GM19455 (cell line): ENCODE results near the gene CLPTM1.

ENCODE experiments used
- ATAC-seq: cut with Tn5 transposase; IDR thresholded peaks from one replicate; pipeline ENCODE4 v1.9.1; 2021; ENCODE audit not compliant: unreplicated experiment

Gene CLPTM1

DNA sequence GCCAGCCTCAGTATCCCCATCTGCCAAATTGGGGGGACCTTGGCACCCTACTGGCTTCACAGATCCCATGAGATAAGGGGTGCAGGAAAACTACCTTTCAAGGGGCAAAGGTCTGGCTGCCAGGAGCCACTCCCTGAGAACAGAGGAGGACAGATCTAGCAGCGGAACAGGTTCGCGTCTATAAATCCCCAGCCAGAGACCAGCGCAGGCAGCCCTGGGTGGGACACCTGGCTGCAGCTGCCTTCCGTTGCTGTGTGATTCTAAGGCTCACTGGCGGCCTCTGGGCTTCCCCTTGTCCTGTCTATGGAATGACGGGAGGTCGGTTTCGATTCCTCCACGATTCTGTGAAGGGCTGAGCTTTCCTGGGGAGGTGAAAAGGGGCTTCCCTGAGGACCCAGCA is 53.4 kb downstream of the CLPTM1 start:
- ATAC-seq = no peak

DNA sequence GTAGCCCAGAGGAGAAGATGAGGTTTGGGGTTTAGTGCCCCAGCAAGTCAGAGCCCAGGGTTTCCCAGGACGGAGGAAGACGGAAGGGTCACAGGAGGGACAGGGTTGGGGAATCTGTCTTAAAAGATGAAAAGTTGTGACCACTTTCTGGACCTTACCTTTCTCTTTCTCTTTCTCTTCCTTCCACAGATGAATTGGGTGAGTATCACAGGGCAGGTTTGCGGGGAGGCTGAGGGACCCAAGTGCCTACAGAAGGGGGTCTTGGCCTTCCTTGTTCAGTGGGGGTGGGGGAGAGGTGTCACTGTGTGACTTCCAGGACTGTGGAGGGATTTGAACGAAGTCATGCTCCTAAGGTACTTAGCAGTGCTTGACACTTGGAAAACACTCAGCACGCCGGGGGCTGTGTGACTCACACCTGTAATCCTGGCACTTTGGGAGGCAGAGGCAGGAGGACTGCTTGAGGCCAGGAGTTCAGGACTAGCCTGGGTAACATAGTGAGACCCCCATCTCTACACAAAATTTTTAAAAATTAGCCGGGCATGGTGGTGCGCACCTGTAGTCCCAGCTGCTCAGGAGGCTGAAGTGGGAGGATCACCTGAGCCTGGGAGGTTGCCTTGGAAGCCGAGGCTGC is 54.6 kb downstream of the CLPTM1 start:
- ATAC-seq = no peak

DNA sequence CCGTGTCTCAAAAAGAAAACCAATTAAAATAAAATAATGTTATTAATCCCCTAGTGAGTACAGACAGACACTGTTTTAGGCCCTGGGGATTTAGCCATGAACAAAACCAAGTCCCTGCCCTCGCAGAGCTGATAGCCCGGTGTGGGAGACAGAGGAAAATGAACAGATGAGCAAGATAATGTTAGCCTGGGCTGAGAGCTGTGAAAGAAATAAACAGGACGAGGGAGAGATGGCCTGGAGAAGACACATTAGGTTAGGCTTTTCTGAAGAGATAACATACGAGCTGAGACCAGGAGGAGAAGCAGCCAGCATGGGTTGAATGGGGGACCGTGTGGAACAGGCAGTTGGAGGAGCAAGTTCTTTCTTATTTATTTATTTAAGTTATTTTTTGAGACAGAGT is 55.1 kb downstream of the CLPTM1 start:
- no peak for ATAC-seq

DNA sequence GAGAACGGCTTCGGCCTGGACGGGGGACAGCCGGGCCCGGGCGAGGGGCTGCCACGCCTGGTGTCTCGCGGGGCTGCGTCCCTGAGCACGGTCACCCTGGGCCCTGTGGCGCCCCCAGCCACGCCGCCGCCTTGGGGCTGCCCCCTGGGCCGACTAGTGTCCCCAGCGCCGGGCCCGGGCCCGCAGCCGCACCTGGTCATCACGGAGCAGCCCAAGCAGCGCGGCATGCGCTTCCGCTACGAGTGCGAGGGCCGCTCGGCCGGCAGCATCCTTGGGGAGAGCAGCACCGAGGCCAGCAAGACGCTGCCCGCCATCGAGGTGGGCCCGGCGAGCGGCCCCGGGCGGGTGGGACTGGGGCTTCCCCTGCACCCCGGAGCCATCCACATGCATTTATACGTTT is 56.8 kb downstream of the CLPTM1 start:
- ATAC-seq = no peak

DNA sequence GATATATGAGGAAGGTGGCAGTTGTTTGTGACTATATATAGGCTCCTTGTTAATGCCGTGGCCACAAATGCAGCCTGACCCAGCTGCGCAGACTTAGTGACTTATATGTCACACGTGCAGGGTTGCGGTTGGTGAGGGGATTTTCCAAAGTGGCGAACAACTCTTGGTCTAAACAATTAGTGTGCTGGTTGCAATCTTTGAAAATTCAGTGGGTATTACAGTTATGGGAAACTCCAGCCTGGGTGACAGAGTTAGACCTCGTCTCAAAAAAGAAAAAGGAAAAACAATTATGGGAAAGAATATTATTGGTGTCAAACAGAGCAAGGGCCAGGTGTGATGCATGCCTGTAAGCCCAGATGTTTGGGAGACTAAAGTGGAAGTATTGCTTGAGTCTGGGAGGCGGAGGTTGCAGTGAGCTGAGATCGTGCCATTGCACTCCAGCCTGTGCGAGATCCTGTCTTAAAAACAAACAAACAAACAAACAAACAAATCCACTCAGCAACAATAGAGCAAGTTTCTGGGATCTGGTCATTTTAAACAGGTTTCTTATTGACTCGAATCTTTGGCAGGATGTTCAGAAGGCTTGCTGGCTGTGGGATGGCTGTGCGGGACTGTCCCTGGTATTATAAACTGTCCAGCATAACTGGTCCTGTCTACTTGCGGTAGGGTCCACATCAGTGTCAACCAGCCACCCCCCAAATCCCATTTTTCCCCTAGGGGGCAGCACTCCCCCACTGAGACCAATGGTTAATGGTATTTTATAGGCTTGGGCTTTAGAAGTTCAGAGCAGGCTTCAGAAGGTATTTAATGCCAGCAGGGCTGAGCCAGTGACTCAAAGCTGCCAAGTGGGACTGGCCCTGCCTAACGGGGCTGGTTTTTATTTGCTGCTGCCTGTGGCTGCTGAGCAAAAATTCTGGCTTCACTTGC is 61.5 kb downstream of the CLPTM1 start:
- ATAC-seq = peak; percentile 70

DNA sequence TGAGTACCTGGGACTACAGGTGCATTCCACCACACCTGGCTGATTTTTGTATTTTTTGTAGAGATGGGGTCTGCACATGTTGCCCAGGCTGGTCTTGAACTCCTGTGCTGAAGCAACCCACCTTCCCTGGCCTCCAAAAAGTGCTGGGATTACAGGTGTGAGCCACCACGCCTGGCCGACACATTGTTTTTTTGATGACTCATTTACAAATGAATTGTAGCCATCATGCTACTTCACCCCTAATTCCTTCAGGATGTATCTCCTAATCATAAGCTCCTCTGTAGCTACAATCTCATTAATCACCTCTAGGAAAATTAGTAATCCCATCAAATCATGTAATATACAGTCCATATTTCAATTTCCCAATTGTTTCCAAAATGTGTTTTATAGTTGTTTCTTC is 64.0 kb downstream of the CLPTM1 start:
- ATAC-seq = no peak

DNA sequence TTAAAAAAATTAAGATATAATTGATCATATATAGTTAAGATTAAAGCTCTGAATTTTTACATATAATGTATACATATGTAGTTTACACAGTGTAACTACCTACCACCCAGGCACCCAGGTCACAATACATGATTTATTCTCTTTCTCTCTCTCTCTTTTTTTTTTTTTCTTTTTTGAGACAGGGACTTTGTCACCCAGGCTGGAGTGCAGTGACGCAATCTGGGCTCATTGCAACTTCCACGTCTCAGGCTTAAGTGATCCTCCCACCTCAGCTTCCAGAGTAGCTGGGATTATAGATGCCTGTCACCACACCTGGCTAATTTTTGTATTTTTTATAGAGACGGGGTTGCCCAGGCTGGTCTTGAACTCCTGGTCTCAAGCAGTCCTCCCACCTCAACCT is 64.9 kb downstream of the CLPTM1 start:
- no peak for ATAC-seq

DNA sequence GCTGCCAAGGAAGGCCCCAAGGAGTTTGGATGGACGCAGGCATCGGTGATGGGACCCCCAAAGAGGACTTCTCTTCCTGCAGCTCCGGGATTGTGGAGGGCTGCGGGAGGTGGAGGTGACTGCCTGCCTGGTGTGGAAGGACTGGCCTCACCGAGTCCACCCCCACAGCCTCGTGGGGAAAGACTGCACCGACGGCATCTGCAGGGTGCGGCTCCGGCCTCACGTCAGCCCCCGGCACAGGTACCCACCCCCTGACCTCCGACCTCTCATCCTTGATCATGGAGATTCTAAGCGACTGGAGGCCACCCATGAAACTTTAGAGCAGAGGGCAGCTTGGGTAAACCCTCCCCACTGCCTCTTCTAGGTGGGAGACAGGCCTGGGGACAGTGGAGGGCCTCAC is 66.8 kb downstream of the CLPTM1 start:
- ATAC-seq = no peak

DNA sequence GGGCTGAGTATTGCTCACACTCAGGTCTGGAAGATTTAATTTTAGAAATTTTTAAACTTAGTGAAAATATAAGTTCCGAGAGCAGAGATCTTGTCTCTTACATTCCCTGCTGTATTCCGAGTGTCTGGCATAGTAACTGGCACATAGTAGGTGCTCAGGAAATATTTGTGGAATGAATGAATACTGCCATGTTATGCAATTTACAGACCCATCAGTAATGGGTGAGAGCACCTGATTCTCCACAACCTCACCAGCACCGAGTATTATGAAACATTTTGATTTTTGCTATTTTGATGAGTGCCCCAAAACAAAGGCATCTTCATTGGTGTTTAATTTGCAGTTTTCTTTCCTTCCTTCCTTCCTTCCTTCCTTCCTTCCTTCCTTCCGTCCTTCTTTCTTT is 67.9 kb downstream of the CLPTM1 start:
- ATAC-seq = no peak

DNA sequence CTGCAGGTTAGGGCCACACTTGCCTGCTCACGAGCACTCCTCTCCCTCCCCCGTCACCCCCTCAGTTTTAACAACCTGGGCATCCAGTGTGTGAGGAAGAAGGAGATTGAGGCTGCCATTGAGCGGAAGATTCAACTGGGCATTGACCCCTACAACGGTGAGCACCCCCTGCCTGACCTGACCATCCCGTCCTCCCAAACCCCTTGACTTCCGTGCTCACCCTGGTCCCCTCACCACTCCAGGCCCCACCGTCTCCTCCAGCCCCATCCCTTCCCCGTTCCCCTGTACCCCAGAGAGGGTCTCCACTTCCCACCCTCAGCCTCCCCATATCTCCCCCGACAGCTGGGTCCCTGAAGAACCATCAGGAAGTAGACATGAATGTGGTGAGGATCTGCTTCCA is 70.1 kb downstream of the CLPTM1 start:
- ATAC-seq = no peak

DNA sequence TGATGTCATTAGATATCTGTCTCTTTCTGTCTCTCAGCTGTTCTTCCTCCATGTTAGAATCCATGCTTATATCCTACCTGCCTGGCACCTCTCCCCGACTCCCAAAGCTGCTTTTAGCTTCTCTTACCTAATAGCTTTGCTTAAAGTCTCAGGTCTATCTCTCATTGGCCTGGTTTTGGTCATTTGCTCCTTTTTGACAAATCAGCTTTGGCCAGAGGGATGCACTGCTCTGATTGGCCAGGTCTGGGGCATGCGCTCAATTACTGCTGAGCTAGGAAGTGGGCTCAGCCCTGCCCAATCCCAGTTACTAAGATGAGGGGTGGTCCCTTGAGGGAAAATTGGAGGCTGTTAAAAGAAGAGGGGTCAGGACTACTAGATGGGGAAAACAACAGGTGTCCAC is 72.2 kb downstream of the CLPTM1 start:
- ATAC-seq = no peak

DNA sequence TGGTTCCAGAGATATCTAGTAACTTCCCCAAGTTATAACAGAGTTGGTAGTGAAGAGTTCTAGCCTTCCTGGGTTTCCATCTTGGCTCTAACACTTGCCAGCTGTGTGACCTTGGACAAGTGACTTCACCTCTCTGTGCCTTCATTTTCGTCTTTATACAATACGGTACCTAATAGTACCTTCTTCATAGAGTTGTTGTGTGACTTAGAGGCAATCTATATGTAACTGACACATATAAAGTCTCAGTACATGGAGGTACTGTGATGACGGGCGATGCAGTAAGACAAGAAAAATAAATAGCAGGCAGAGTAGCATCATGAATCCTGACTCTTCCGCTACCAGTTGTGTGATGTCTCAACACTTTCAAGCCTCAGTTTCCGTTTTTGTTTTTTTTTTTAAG is 75.6 kb downstream of the CLPTM1 start:
- no peak for ATAC-seq

DNA sequence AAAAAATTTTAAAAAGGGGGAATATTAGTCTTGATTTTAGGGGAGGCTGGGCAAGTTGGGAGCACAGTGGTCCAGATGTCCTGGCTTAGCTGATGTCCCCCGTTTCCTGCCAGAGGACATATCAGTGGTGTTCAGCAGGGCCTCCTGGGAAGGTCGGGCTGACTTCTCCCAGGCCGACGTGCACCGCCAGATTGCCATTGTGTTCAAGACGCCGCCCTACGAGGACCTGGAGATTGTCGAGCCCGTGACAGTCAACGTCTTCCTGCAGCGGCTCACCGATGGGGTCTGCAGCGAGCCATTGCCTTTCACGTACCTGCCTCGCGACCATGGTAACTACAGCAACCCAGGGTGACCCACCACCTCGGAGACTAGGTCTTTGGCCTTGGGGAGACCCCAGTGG is 77.2 kb downstream of the CLPTM1 start:
- ATAC-seq = no peak

DNA sequence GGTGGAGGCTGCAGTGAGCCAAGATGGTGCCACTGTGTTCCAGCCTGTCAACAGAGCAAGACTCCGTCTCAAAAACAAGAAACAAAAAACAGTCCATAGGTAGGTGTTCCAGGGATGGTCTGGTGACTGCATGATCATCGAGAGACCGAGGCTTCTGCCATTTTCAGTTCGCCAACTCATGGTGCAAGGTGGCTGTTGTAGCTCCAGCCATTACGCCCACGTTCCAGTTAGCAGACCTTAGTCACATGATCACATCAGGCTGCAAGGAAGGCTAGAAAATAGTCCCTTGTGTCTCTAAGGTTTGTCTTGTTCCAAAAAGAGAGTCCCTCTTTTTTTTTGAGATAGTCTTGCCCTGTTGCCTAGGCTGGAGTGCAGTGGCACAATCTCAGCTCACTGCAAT is 80.6 kb downstream of the CLPTM1 start:
- ATAC-seq = no peak

DNA sequence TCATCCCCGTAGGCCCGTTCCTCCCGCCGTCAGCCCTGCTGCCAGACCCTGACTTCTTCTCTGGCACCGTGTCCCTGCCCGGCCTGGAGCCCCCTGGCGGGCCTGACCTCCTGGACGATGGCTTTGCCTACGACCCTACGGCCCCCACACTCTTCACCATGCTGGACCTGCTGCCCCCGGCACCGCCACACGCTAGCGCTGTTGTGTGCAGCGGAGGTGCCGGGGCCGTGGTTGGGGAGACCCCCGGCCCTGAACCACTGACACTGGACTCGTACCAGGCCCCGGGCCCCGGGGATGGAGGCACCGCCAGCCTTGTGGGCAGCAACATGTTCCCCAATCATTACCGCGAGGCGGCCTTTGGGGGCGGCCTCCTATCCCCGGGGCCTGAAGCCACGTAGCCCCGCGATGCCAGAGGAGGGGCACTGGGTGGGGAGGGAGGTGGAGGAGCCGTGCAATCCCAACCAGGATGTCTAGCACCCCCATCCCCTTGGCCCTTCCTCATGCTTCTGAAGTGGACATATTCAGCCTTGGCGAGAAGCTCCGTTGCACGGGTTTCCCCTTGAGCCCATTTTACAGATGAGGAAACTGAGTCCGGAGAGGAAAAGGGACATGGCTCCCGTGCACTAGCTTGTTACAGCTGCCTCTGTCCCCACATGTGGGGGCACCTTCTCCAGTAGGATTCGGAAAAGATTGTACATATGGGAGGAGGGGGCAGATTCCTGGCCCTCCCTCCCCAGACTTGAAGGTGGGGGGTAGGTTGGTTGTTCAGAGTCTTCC is 82.4 kb downstream of the CLPTM1 start:
- no peak for ATAC-seq

DNA sequence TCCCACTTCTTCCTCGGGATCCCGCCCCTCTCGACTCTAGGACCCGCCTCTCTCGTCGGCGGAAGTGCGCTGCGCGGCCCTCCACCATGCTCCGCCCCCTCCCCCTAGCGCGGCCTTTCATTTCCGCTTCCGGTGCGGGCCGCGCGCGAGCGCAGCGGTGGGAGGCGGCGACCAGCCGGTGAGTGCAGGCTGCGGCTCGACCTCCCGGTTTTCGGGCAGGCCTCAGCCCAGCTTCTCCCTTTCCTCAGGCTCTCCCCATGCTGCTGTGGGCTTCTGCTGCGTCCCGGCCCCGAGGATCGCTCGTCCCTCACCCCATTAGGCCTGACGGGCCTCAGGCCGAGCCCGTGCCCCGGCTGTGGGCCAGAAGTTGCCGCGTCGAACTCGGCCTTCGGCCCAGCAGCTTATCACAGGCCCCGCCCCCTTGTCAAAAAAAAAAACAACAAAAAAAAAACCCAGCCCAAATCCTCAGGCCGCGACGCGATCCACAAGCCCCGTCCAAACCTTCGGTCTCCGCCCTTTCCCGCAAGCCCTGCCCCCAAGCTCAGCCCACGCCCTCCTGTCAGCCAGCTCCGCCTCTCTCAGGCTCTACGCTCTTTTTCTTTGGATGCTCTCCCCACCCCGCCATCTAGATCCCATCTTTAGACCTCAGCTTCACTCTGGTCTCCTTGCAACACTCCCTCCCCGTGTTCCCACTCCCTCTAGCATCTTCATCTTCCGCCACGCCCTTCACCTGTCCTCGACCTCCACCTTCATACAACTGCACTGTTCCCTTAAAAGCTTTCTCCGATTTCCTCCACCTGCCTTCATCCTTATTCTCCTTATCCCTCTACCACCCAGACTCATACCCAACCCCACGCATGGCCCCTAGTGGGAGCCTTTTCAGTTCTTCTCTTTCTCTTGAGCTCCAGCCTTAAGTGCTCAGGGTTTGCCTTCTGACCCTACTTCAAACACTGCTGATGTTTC is 84.0 kb downstream of the CLPTM1 start, which contains the start of gene CLASRP:
Gene CLASRP (plus strand): TSS at position 115 of the 963 bp plus-strand sequence. CDS start 1,168 bp downstream, outside the sequence.
- peak; percentile 75 for ATAC-seq

DNA sequence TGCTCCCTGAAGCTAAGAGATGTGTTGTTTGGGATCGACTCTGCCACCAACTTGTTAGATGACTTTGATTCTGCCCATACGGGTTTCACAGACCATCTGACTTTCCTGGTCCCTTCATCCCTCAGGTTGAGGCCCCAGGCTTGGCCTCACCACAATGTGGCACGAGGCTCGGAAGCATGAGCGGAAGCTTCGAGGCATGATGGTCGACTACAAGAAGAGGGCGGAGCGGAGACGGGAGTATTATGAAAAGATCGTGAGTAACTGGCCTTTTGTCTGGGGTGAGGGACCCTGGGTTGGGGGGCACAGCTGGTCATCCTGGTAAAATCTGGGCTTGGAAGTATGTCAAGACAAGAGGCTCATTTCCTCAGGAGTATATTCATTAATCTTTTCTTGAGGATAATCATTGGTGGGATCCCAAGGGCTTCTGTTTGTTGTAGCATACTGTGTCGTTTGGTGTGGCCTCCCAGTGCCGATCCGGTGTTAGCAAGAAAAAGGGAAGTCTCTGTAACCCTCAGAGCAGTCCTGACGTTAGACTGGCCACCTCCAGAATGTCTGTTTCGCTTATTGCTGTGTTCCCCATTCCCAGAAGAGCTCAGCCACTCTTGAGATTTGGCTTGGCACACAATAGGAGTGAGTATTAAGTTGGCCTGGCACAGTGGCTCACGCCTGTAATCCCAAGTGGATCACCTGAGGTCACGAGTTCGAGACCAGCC is 85.0 kb downstream of the CLPTM1 start:
- ATAC-seq = no peak

DNA sequence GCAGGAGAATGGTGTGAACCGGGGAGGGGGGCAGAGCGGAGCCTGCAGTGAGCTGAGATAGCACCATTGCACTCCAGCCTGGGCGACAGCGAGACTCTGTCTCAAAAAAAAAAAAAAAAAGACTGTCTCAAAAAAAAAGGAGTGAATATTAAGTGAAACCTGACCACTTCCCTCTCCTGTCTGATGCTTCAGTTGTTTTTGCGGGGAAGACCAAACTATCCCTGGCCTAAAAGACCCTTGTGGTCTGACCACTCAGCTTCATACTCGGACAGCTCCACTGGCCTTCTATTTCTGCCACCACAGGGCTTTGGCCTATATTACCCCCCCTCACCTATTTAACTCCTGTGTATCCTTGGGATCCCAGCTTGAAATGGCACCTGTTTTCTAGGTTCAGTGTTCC is 85.9 kb downstream of the CLPTM1 start:
- no peak for ATAC-seq
